ENCODE results near the gene GALNTL6. TPM values are rescaled to one million over a fixed set of nuclear protein-coding genes. Genes with fewer than 3 reads are reported as not detected.

GALNTL6 gene
- polyA plus RNA-seq, 1 experiment, result not detected

- TF ChIP-seq CTCF (IDR thresholded peaks at IDR 0.05; ENCODE audit: low read depth, low read length), result no peak
- Histone ChIP-seq H3K9me3 (ENCODE audit: control insufficient read depth, insufficient read depth, low read length) (no peaks in the 10 kb centered on the region), H3K27me3 (ENCODE audit: control insufficient read depth, insufficient read depth, low read length) (no peaks in the 10 kb centered on the region), H3K4me3 (ENCODE audit: low read depth, low read length) (no peak overlapping the region), H3K27ac (ENCODE audit: low read depth, low read length) (no peak overlapping the region)
- DNase-seq (ENCODE audit: low read depth, low spot score), result no peak
- ChIA-PET CTCF (no interaction called here), POLR2A (no interaction called here)
Observed at GRCh38 chr4:172760512-172760911, 947.3 kb downstream of the GALNTL6 start.

- no peak overlapping the region for H3K4me3 ChIP-seq (ENCODE audit: low read depth, low read length)
- CTCF ChIA-PET, result interaction anchor here (0.6 to 0.7 kb wide), 2 partner anchors 15 to 104 kb away, joined by 3 read pairs; no protein-coding TSS in a partner anchor
- no peaks in the 10 kb centered on the region for H3K27me3 ChIP-seq (ENCODE audit: control insufficient read depth, insufficient read depth, low read length)
- H3K9me3 ChIP-seq (ENCODE audit: control insufficient read depth, insufficient read depth, low read length), result no peaks in the 10 kb centered on the region
- POLR2A ChIA-PET, result no interaction called here
- H3K27ac ChIP-seq (ENCODE audit: low read depth, low read length), result no peak overlapping the region
- no peak for DNase-seq (ENCODE audit: low read depth, low spot score)
- TF ChIP-seq CTCF (IDR thresholded peaks at IDR 0.05; ENCODE audit: low read depth, low read length), result no peak
Observed at GRCh38 chr4:172762895-172763294, 949.7 kb downstream of the GALNTL6 start.

GRCh38 chr4:172770787-172771186, 957.6 kb downstream of the GALNTL6 start:
- DNase-seq (ENCODE audit: low read depth, low spot score), result no peak
- POLR2A ChIA-PET, result no interaction called here

GRCh38 chr4:172772781-172773180, 959.6 kb downstream of the GALNTL6 start:
- no peak for DNase-seq (ENCODE audit: low read depth, low spot score)
- H3K27ac ChIP-seq (ENCODE audit: low read depth, low read length), result no peak overlapping the region
- TF ChIP-seq CTCF (IDR thresholded peaks at IDR 0.05; ENCODE audit: low read depth, low read length), result no peak
- H3K9me3 ChIP-seq (ENCODE audit: control insufficient read depth, insufficient read depth, low read length), result no peaks in the 10 kb centered on the region
- H3K27me3 ChIP-seq (ENCODE audit: control insufficient read depth, insufficient read depth, low read length), result no peaks in the 10 kb centered on the region
- ChIA-PET CTCF (no interaction called here), POLR2A (no interaction called here)
- no peak overlapping the region for H3K4me3 ChIP-seq (ENCODE audit: low read depth, low read length)

More at GRCh38 chr4:172770787-172771186, 957.6 kb downstream of the GALNTL6 start:
- CTCF ChIA-PET, result no interaction called here
- Histone ChIP-seq H3K9me3 (ENCODE audit: control insufficient read depth, insufficient read depth, low read length) (no peaks in the 10 kb centered on the region), H3K4me3 (ENCODE audit: low read depth, low read length) (no peak overlapping the region), H3K27ac (ENCODE audit: low read depth, low read length) (no peak overlapping the region), H3K27me3 (ENCODE audit: control insufficient read depth, insufficient read depth, low read length) (no peaks in the 10 kb centered on the region)
- TF ChIP-seq CTCF (IDR thresholded peaks at IDR 0.05; ENCODE audit: low read depth, low read length), result no peak

GRCh38 chr4:172776203-172776861, 963.1 kb downstream of the GALNTL6 start:
- no peak for DNase-seq (ENCODE audit: low read depth, low spot score)
- CTCF ChIA-PET, result interaction anchor here (0.6 kb wide), 1 partner anchor 1589 kb away, joined by 4 read pairs; no protein-coding TSS in a partner anchor
- no peak overlapping the region for H3K4me3 ChIP-seq (ENCODE audit: low read depth, low read length)
- no peaks in the 10 kb centered on the region for H3K27me3 ChIP-seq (ENCODE audit: control insufficient read depth, insufficient read depth, low read length)
- no peaks in the 10 kb centered on the region for H3K9me3 ChIP-seq (ENCODE audit: control insufficient read depth, insufficient read depth, low read length)
- POLR2A ChIA-PET, result no interaction called here
- TF ChIP-seq CTCF (IDR thresholded peaks at IDR 0.05; ENCODE audit: low read depth, low read length), result no peak
- no peak overlapping the region for H3K27ac ChIP-seq (ENCODE audit: low read depth, low read length)
